Prostate gland (tissue), 2 donors: ENCODE measurements around the gene WDR4. TPM values are rescaled to one million over a fixed set of nuclear protein-coding genes. Genes with fewer than 3 reads are reported as not detected.
"Not testable (repeated sequence)": the region's sequence is repeated elsewhere in the genome, so short reads cannot be mapped to it uniquely, and the experiment has no call there.

Source experiments
- DNase-seq: peaks from one replicate; pipeline ENCODE4 v3.0.0-alpha.2; 2019; ENCODE audit warnings: low spot score
- H3K27ac ChIP-seq, 2 donors: fragments of 200-600 bp; sonication (generic); 2 replicates each; pipeline ENCODE4 v1.5.1; 2017 to 2019
- H3K27me3 ChIP-seq: fragments of 200-600 bp; sonication (generic); replicated peaks from 2 replicates; pipeline ENCODE4 v1.5.1; 2019; ENCODE audit not compliant: insufficient read depth
- H3K36me3 ChIP-seq, 2 donors: fragments of 200-600 bp; sonication (generic); 1 replicate in 1 of 2; 2 replicates in 1 of 2; pipeline versions ENCODE4 v1.5.1 to v1.8.1; 2017 to 2019
- H3K4me1 ChIP-seq: fragments of 200-600 bp; sonication (generic); replicated peaks from 2 replicates; pipeline ENCODE4 v1.5.1; 2019
- H3K4me3 ChIP-seq, 2 donors: fragments of 200-600 bp; sonication (generic); 2 replicates each; pipeline ENCODE4 v1.5.1; 2017 to 2019
- H3K9me3 ChIP-seq: fragments of 200-600 bp; sonication (generic); 2 replicates; pipeline ENCODE4 v1.5.1; 2017
- POLR2A ChIP-seq: fragments of 450-650 bp; IDR thresholded peaks from one replicate; pipeline ENCODE4 v1.6.1; 2016; ENCODE audit warnings: antibody characterized with exemption, mild to moderate bottlenecking
- POLR2AphosphoS5 ChIP-seq: sonication (generic); formaldehyde crosslinking; IDR thresholded peaks from one replicate; pipeline ENCODE4 v1.6.1; 2017; ENCODE audit warnings: antibody characterized with exemption
- WGBS: methylation state at CpG from one replicate; pipeline ENCODE4 v1.1.5; 2018; 5-methylcytosine and 5-hydroxymethylcytosine counted together
- intact Hi-C: fragments of 100-400 bp; cut with DNase I; formaldehyde crosslinking; loops from one replicate; pipeline ENCODE4 v1.14.2; 2022
- total RNA-seq, 2 donors: library from RNA; depleted of rRNA; stranded (reverse); fragments of >200 nt; gene quantifications; one replicate each; pipeline ENCODE4 v1.1.0, GENCODE V29; 2016
- TF ChIP-seq, protein P1 (sequence below), 4 experiments: fragments of 200-600 bp in 2 of 4; fragments of 450-650 bp in 2 of 4; sonication (generic) in 2 of 4; IDR thresholded peaks; 1 replicate in 3 of 4; 2 replicates in 1 of 4; pipeline ENCODE4 v1.5.1; 2016 to 2019; ENCODE audit warnings: antibody characterized with exemption in 4 of 4, mild to moderate bottlenecking in 2 of 4, moderate library complexity in 2 of 4

Gene WDR4
- total RNA-seq, 2 donors from 2014 or later, result 7.0 to 11.9 TPM

DNA sequence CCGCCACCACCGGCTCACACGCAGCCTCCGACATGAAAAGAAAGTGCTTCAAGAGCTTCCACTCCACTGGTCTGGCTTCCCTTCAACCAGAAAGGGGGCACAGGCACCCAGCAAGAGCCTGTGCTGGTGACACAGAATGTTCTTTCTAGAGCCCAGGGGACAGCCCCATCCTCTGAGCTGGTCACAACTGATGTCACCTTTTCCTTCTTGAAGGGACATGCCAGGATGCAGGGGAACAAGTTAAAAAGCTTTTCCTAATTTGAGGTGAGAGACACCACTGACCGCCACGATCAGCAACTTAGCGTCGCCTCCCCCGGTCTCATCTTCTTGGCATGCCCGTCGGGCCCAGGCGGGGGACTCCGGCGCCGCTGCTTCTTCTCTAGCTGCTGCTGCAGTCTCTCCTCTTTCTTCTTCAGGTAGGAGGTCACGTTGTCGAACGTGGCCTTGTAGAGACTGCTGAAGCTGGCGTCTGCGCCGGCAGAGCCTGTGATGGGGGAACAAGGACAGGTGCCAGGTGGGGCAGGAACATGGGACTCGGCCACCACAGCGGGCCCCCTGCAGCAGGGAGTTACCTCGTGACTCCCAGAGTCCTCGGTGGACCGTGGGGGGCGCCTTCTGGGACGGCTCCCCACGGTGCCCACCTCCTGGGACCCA lies 29.5 kb downstream of the WDR4 start:
- intact Hi-C loops, result no loop called here
- Histone ChIP-seq H3K4me3 (no peak overlapping the region), H3K27me3 (no peaks in the 10 kb centered on the region), H3K4me1 (no peaks in the 10 kb centered on the region), H3K27ac (no peak overlapping the region), H3K36me3 (peaks cover 3 to 6% of the 10 kb centered on the region in 2 donors), H3K9me3 (no peaks in the 10 kb centered on the region)
- 93% methylated on average over 28 of the region's 29 CpGs for WGBS
- DNase-seq, result no peak
- TF ChIP-seq, protein P1, sequence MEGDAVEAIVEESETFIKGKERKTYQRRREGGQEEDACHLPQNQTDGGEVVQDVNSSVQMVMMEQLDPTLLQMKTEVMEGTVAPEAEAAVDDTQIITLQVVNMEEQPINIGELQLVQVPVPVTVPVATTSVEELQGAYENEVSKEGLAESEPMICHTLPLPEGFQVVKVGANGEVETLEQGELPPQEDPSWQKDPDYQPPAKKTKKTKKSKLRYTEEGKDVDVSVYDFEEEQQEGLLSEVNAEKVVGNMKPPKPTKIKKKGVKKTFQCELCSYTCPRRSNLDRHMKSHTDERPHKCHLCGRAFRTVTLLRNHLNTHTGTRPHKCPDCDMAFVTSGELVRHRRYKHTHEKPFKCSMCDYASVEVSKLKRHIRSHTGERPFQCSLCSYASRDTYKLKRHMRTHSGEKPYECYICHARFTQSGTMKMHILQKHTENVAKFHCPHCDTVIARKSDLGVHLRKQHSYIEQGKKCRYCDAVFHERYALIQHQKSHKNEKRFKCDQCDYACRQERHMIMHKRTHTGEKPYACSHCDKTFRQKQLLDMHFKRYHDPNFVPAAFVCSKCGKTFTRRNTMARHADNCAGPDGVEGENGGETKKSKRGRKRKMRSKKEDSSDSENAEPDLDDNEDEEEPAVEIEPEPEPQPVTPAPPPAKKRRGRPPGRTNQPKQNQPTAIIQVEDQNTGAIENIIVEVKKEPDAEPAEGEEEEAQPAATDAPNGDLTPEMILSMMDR (IDR thresholded peaks at IDR 0.05), result no peak
- TF ChIP-seq POLR2AphosphoS5, result no peak
- no peak for TF ChIP-seq POLR2A

DNA sequence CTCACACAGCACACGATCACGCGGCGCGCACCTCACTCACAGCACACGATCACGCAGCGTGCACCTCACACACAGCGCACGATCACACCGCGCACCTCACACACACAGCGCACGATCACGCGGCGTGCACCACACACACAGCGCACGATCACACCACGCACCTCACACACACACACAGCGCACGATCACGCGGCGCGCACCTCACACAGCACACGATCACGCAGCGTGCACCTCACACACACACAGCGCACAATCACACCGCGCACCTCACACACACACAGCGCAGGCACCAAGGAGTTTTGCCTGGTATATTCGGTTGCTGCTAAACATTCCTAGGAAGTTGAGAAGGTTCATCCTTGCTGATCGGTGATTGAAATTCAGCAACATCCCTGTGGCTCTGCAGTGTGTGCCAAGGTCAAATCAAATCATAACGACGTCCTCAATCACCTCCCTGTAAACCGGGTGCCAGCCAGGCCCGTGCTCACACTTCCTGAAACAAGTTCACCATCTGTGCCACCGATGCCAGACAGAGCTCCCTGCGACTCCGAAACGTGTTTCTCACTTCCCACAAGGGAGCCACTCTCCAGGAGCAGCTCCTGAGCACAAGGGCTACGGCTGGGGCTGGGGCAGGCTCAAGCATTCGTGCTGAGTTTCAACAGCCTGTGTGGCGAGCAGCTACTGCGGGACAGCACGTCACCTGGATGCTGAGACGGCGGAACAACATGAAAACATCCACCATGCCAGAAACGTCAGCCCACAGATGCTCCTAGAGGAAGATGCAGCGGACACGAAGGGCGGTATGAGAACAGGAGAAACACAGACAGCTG lies 30.2 kb downstream of the WDR4 start:
- no peak overlapping the region for H3K4me3 ChIP-seq
- intact Hi-C loops, result no loop called here
- DNase-seq, result no peak
- H3K27me3 ChIP-seq, result no peaks in the 10 kb centered on the region
- no peak overlapping the region for H3K27ac ChIP-seq
- 92% methylated on average over 54 of the region's 54 CpGs for WGBS
- H3K9me3 ChIP-seq, result no peaks in the 10 kb centered on the region
- H3K36me3 ChIP-seq, result peaks cover 1 to 5% of the 10 kb centered on the region in 2 donors
- TF ChIP-seq POLR2A (no peak), POLR2AphosphoS5 (no peak)
- TF ChIP-seq, protein P1 (IDR thresholded peaks at IDR 0.05), result no peak
- no peaks in the 10 kb centered on the region for H3K4me1 ChIP-seq

DNA sequence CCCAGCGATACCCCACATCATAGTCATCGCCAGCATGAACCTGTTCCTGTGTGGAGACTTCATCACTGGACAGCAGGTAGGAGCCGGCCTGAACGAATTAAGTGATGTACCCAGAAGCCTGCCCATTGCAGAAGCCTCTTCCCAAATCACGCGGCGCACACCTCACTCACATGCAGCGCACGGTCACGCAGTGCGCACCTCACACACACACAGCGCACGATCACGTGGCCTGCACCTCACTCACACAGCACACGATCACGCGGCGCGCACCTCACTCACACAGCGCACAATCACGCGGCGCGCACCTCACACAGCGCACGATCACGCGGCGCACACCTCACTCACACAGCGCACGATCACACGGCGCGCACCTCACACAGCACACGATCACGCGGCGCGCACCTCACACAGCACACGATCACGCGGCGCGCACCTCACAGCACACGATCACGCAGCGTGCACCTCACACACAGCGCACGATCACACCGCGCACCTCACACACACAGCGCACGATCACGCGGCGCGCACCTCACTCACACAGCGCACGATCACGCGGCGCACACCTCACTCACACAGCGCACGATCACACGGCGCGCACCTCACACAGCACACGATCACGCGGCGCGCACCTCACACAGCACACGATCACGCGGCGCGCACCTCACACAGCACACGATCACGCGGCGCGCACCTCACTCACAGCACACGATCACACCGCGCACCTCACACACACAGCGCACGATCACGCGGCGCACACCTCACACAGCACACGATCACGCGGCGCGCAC lies 31.0 kb downstream of the WDR4 start:
- H3K27ac ChIP-seq, H3K9me3 ChIP-seq, H3K27me3 ChIP-seq, H3K4me3 ChIP-seq, H3K4me1 ChIP-seq, H3K36me3 ChIP-seq, DNase-seq, intact Hi-C loops: not testable (repeated sequence)
- WGBS, result 95% methylated on average over 65 of the region's 95 CpGs

DNA sequence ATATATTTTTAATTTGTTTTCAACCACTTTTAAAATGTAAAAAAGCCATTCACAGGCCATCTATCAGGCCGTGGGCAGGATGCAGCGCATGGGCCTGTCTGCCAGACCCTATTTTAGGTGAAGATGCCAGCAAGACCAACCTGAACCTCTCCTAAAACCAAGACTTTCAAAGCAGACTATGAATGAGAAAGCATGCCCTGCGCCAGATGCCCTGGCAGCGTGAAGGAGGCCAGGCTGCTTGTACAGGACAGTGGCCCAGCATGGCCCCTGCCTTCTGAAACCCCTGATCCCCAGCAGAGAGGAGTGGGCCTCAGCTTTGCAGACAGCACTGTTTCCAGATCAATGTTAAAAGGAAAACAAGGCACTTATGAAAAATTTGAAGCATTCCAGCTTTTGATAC lies 31.6 kb downstream of the WDR4 start:
- H3K27ac ChIP-seq, result no peak overlapping the region
- H3K4me1 ChIP-seq, result no peaks in the 10 kb centered on the region
- DNase-seq, result no peak
- peaks cover 0 to 5% of the 10 kb centered on the region in 2 donors for H3K36me3 ChIP-seq
- intact Hi-C loops, result no loop called here
- no peaks in the 10 kb centered on the region for H3K27me3 ChIP-seq
- no peaks in the 10 kb centered on the region for H3K9me3 ChIP-seq
- no peak for TF ChIP-seq POLR2AphosphoS5
- TF ChIP-seq, protein P1 (IDR thresholded peaks at IDR 0.05), result no peak
- no peak for TF ChIP-seq POLR2A
- H3K4me3 ChIP-seq, result no peak overlapping the region
- WGBS, result 94% methylated on average over 4 of the region's 4 CpGs

DNA sequence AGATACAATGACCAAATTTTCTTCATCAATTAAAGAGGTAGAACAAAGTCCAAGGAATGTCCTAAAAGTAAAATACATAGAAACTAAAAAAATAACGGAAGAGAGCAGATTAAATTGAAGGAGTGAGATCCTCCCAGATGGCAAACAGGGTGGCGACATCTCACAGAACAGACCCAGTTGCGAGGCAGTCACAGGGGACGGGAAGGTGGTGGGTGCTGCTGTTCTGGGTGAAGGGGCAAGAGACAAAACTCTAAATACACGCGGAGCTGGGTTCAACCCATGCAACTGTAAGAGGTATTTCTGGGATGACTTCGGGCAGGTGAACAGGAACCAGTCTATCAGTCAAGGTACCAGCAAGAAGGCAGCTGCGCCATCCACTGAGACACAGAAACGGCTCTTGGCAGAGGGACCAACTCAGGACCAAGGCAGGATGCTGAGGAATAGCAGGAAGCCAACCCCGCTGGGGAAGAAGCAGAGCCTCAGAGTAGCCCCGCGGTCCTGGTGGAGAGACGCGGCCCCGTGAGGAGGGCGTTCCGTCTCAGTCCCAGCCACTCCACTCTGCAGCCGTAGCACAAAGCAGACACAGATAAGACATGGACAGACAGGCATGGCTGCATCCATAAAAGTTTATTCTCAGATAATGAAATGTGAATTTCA lies 32.2 kb downstream of the WDR4 start:
- Histone ChIP-seq H3K4me3 (no peak overlapping the region), H3K27ac (no peak overlapping the region), H3K36me3 (peaks cover 0 to 5% of the 10 kb centered on the region in 2 donors), H3K27me3 (no peaks in the 10 kb centered on the region), H3K9me3 (no peaks in the 10 kb centered on the region), H3K4me1 (no peaks in the 10 kb centered on the region)
- WGBS, result 88% methylated on average over 18 of the region's 18 CpGs
- DNase-seq, result no peak
- intact Hi-C loops, result no loop called here
- no peak for TF ChIP-seq POLR2AphosphoS5
- no peak for TF ChIP-seq POLR2A
- TF ChIP-seq, protein P1 (IDR thresholded peaks at IDR 0.05), result no peak
